Endothelial cell of umbilical vein (primary cell): ENCODE results near the gene LRP1B. TPM values are rescaled to one million over a fixed set of nuclear protein-coding genes. Genes with fewer than 3 reads are reported as not detected.

ENCODE experiments used
- BruUV-seq: library from RNA; stranded (reverse); fragments of 400-500 nt; replicated peaks from 2 replicates; lab custom pipeline; 2021; lab: Mats Ljungman, UMichigan
- CTCF ChIA-PET: fragments of 300-600, 350-600 bp; sonication (Branson Sonifier 250); formaldehyde crosslinking; loops from one replicate; lab custom pipeline; 2021; ENCODE audit warnings: antibody characterized with exemption, inconsistent platforms; lab: Charles Lee
- POLR2A ChIA-PET: fragments of 300-600, 350-600 bp; sonication (Branson Sonifier 250); formaldehyde crosslinking; loops from one replicate; lab custom pipeline; 2021; ENCODE audit warnings: antibody characterized with exemption, inconsistent platforms; lab: Charles Lee
- DNase-seq: peaks from one replicate; pipeline ENCODE4 v3.0.0-alpha.2; 2011; ENCODE audit warnings: low read depth, low spot score
- FAIRE-seq: peaks from 2 replicates; lab custom pipeline; 2011; peaks lifted over from hg19 to GRCh38; lab: Jason Lieb, UNC
- H2AFZ ChIP-seq: 2 replicates; pipeline ENCODE4 v1.6.0; 2012; ENCODE audit warnings: low read depth, low read length, control low read depth, inconsistent platforms
- H3K27ac ChIP-seq: 2 replicates; pipeline ENCODE4 v1.5.1; 2011; ENCODE audit warnings: low read depth, mild to moderate bottlenecking, control low read depth, low read length, moderate library complexity; ENCODE audit not compliant: insufficient read depth
- H3K27me3 ChIP-seq, 2 experiments: 2 replicates each; pipeline versions ENCODE4 v1.6.0 to v1.6.1; 2011; ENCODE audit warnings: low read length in 2 of 2, mixed read lengths in 1 of 2; ENCODE audit not compliant: control insufficient read depth in 2 of 2, insufficient read depth in 2 of 2
- H3K36me3 ChIP-seq, 2 experiments: 2 replicates in 1 of 2; 3 replicates in 1 of 2; pipeline ENCODE4 v1.5.1; 2011; ENCODE audit warnings: low read length in 2 of 2, mild to moderate bottlenecking in 1 of 2, moderate library complexity in 1 of 2; ENCODE audit not compliant: control insufficient read depth in 2 of 2, insufficient read depth in 2 of 2; ENCODE audit errors: extremely low read depth in 1 of 2
- H3K4me1 ChIP-seq: 3 replicates; pipeline ENCODE4 v1.5.1; 2011; ENCODE audit warnings: mild to moderate bottlenecking, low read length; ENCODE audit not compliant: control insufficient read depth, insufficient read depth; ENCODE audit errors: extremely low read depth
- H3K4me2 ChIP-seq: 2 replicates; pipeline ENCODE4 v1.6.1; 2011; ENCODE audit warnings: low read length, control low read depth, mixed read lengths; ENCODE audit not compliant: insufficient read depth
- H3K4me3 ChIP-seq, 3 experiments: fragments of 200-600 bp in 1 of 3; sonication (generic), shearing (Covaris generic) in 1 of 3; replicated peaks in 1 of 3; 2 replicates each; pipeline ENCODE4 v1.5.1; 2011 to 2016; ENCODE audit warnings: control low read depth in 3 of 3, low read length in 3 of 3, mild to moderate bottlenecking in 2 of 3, inconsistent platforms in 1 of 3, low read depth in 1 of 3, moderate library complexity in 1 of 3; ENCODE audit not compliant: insufficient read depth in 1 of 3
- H3K79me2 ChIP-seq: 2 replicates; pipeline ENCODE4 v1.6.0; 2012; ENCODE audit warnings: low read length, inconsistent platforms; ENCODE audit not compliant: control insufficient read depth, insufficient read depth
- H3K9ac ChIP-seq: replicated peaks from 2 replicates; pipeline ENCODE3; 2011; ENCODE audit warnings: low read length, control low read depth; ENCODE audit not compliant: insufficient read depth; ENCODE audit errors: extremely low read depth
- H3K9me1 ChIP-seq: replicated peaks from 3 replicates; pipeline ENCODE4 v1.6.0; 2011; ENCODE audit warnings: mild to moderate bottlenecking, low read length; ENCODE audit not compliant: control insufficient read depth, insufficient read depth; ENCODE audit errors: extremely low read depth
- H3K9me3 ChIP-seq: replicated peaks from 2 replicates; pipeline ENCODE4 v1.5.1; 2012; ENCODE audit warnings: low read length, inconsistent platforms; ENCODE audit not compliant: control insufficient read depth, insufficient read depth
- H4K20me1 ChIP-seq: replicated peaks from 2 replicates; pipeline ENCODE3; 2011; ENCODE audit warnings: mild to moderate bottlenecking, low read length; ENCODE audit not compliant: control insufficient read depth, insufficient read depth; ENCODE audit errors: extremely low read depth
- EZH2 ChIP-seq: IDR thresholded peaks from 2 replicates; pipeline ENCODE4 v1.6.1; 2012; ENCODE audit warnings: borderline replicate concordance, low read depth, mild to moderate bottlenecking, moderate library complexity, low read length, inconsistent platforms; ENCODE audit not compliant: severe bottlenecking
- POLR2A ChIP-seq: IDR thresholded peaks from 2 replicates; pipeline ENCODE4 v1.6.1; 2012; ENCODE audit warnings: low read depth, mild to moderate bottlenecking, control low read depth, low read length
- POLR2AphosphoS5 ChIP-seq: IDR thresholded peaks from 2 replicates; pipeline ENCODE4 v1.6.1; 2012; ENCODE audit warnings: low read depth, mild to moderate bottlenecking, control low read depth, low read length, moderate library complexity; ENCODE audit not compliant: insufficient read depth
- dilution Hi-C: fragments of 300-500 bp; cut with MboI; formaldehyde crosslinking; loops from one replicate; pipeline ENCODE4 v1.15.0; 2019; ENCODE audit warnings: low sequenced_read_pairs; ENCODE audit not compliant: extremely low pct_ligation_motif_present
- intact Hi-C: fragments of 100-400 bp; cut with micrococcal nuclease; formaldehyde crosslinking; loops from one replicate; pipeline ENCODE4 v1.10.0; 2022
- polyA plus RNA-seq, 4 experiments: library from polyadenylated mRNA; depleted of rRNA in 3 of 4; stranded (reverse) in 3 of 4; unstranded in 1 of 4; fragments of >200 nt; gene quantifications; 2 replicates each; pipeline versions ENCODE4 v1.2.1 to v1.2.3, GENCODE V29; 2011 to 2012; ENCODE audit warnings: missing spikeins in 1 of 4
- total RNA-seq: library from RNA; stranded (reverse); gene quantifications from 2 replicates; pipeline ENCODE4 v1.2.3, GENCODE V29; 2021
- TF ChIP-seq, protein P1 (sequence below): IDR thresholded peaks from 2 replicates; pipeline ENCODE4 v1.6.1; 2011; ENCODE audit not compliant: insufficient read depth, insufficient read length

LRP1B gene
- total and polyA plus RNA-seq, 2 donors (not counting 3 experiments of a cell fraction or from before 2014, with no cell fraction given): 0.03 to 0.07 TPM

DNA sequence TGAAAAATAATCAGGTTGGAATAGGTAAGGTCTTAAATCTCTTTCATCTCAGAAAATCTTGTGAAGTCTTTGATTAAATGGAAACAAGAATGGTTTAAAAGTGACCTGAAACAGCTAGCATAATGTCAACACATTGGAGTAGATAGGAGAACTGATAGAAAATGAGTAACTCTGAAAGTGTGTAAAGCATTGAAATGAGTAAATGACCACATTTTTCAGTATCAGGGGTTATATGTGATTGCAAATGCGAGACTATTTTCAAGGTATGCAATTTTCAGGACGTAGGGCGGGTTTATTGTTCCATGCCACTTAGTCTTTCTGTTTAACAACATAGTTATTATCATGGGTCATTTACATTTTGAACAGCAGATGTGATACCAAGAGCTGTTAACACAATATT, 1383.2 kb downstream of the LRP1B start:
- H3K4me1 ChIP-seq: no peaks in the 10 kb centered on the region
- H3K27ac ChIP-seq: no peak overlapping the region
- H3K36me3 ChIP-seq: no peaks in the 10 kb centered on the region
- H3K79me2 ChIP-seq: no peaks in the 10 kb centered on the region
- H3K4me3 ChIP-seq: no peak overlapping the region
- H3K9ac ChIP-seq: no peak overlapping the region
- intact Hi-C loops: no loop called here
- CTCF ChIA-PET: interaction anchor here (1.0 to 1.2 kb wide), 2 partner anchors 8 to 14 kb away, joined by 3 read pairs; no protein-coding TSS in a partner anchor
- no peaks in the 10 kb centered on the region for H3K9me3 ChIP-seq
- no peak overlapping the region for H3K4me2 ChIP-seq
- POLR2A ChIA-PET: no interaction called here
- H4K20me1 ChIP-seq: no peaks in the 10 kb centered on the region
- TF ChIP-seq EZH2: no peak
- TF ChIP-seq, protein P1, sequence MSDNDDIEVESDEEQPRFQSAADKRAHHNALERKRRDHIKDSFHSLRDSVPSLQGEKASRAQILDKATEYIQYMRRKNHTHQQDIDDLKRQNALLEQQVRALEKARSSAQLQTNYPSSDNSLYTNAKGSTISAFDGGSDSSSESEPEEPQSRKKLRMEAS: no peak
- TF ChIP-seq POLR2AphosphoS5: no peak
- no peak for TF ChIP-seq POLR2A
- no TSS peak for BruUV-seq
- dilution Hi-C loops: no loop called here
- H3K27me3 ChIP-seq: no peaks in the 10 kb centered on the region
- no peaks in the 10 kb centered on the region for H3K9me1 ChIP-seq
- FAIRE-seq (no peak), DNase-seq (no peak)
- no peak overlapping the region for H2AFZ ChIP-seq

DNA sequence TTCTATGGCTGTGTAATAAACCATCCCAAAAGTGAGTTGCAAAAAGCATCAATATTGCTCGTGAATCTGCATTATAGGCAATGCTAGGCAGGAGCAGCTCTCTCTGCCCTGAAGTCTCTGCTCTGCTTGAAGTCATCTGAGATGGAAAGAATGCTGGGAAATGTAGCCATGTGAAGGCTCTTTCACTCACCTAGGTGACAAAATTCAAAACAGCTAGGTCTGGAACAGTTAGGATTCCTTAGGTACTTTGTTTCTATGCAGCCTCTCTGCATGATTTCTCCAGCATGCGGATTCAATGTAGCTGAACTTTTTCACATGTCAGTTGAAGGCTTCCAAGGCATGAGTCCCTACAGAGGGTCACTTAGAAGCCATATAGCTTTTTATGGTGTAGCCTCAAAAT, 1383.7 kb downstream of the LRP1B start:
- no peaks in the 10 kb centered on the region for H3K4me1 ChIP-seq
- no peak overlapping the region for H3K9ac ChIP-seq
- FAIRE-seq (no peak), DNase-seq (no peak)
- ChIA-PET CTCF (interaction anchor here (1.0 to 1.2 kb wide), 3 partner anchors 9 to 161 kb away, joined by 3 read pairs; no protein-coding TSS in a partner anchor), POLR2A (no interaction called here)
- H3K36me3 ChIP-seq: no peaks in the 10 kb centered on the region
- H2AFZ ChIP-seq: no peak overlapping the region
- no peak overlapping the region for H3K4me3 ChIP-seq
- no peaks in the 10 kb centered on the region for H3K9me3 ChIP-seq
- dilution Hi-C loops: no loop called here
- BruUV-seq: no TSS peak
- H3K27me3 ChIP-seq: no peaks in the 10 kb centered on the region
- no peak for TF ChIP-seq POLR2A
- no peak for TF ChIP-seq EZH2
- no peaks in the 10 kb centered on the region for H3K9me1 ChIP-seq
- H3K27ac ChIP-seq: no peak overlapping the region
- H3K4me2 ChIP-seq: no peak overlapping the region
- no peaks in the 10 kb centered on the region for H4K20me1 ChIP-seq
- no peaks in the 10 kb centered on the region for H3K79me2 ChIP-seq
- intact Hi-C loops: no loop called here
